Activated CD4-positive, alpha-beta memory T cell treated with anti-CD3 and anti-CD28 coated beads, Interleukin-2, amount 10 ng/mL, durations not matched to agents 7 days and 5 days (primary cell): ENCODE results near the gene GFPT2. TPM values are rescaled to one million over a fixed set of nuclear protein-coding genes. Genes with fewer than 3 reads are reported as not detected.

ENCODE experiments used
- CTCF ChIA-PET: fragments of 350-600 bp; sonication (Branson Sonifier 250); formaldehyde crosslinking; loops from one replicate; lab custom pipeline; 2021; ENCODE audit warnings: antibody characterized with exemption, inconsistent platforms; lab: Charles Lee
- POLR2A ChIA-PET: fragments of 350-600 bp; sonication (Branson Sonifier 250); formaldehyde crosslinking; loops from one replicate; lab custom pipeline; 2021; ENCODE audit warnings: antibody characterized with exemption; lab: Charles Lee
- DNase-seq: peaks from one replicate; pipeline ENCODE4 v3.0.0-alpha.2; 2020
- H3K27ac Mint-ChIP-seq: one replicate; pipeline ENCODE4 v1.8.0; 2021; ENCODE audit warnings: mild to moderate bottlenecking, mixed read lengths
- H3K27me3 Mint-ChIP-seq: one replicate; pipeline ENCODE4 v1.8.0; 2021; ENCODE audit warnings: mixed read lengths
- H3K36me3 Mint-ChIP-seq: one replicate; pipeline ENCODE4 v1.8.0; 2021; ENCODE audit warnings: low read depth, mixed read lengths
- H3K4me1 Mint-ChIP-seq: one replicate; pipeline ENCODE4 v1.8.0; 2021; ENCODE audit warnings: mixed read lengths
- H3K4me3 Mint-ChIP-seq: one replicate; pipeline ENCODE4 v1.8.0; 2021; ENCODE audit warnings: mild to moderate bottlenecking, mixed read lengths
- H3K9me3 Mint-ChIP-seq: one replicate; pipeline ENCODE4 v1.8.0; 2021; ENCODE audit warnings: mixed read lengths
- total RNA-seq, 2 experiments: library from RNA; stranded (reverse); gene quantifications; one replicate each; pipeline ENCODE4 v1.2.3, GENCODE V29; 2021

GFPT2 gene
- total RNA-seq, 2 experiments from 2014 or later = not detected

- CTCF ChIA-PET = interaction anchor here (1.0 to 1.2 kb wide), 2 partner anchors 17 to 31 kb away, joined by 3 to 5 read pairs; no protein-coding TSS in a partner anchor
- Mint-ChIP-seq H3K4me3 (no peak overlapping the region), H3K27ac (no peak overlapping the region), H3K36me3 (peaks cover 2% of the 10 kb centered on the region), H3K9me3 (no peaks in the 10 kb centered on the region), H3K4me1 (peaks cover 11% of the 10 kb centered on the region), H3K27me3 (peaks cover 3% of the 10 kb centered on the region)
- DNase-seq = no peak
- POLR2A ChIA-PET = no interaction called here
These were observed 55.4 kb downstream of the GFPT2 start for GRCh38 chr5:180297587-180298282.

GRCh38 chr5:180296771-180297170 lies 56.4 kb downstream of the GFPT2 start:
- H3K9me3 Mint-ChIP-seq = no peaks in the 10 kb centered on the region
- H3K4me1 Mint-ChIP-seq = peaks cover 13% of the 10 kb centered on the region
- DNase-seq = no peak
- H3K4me3 Mint-ChIP-seq = no peak overlapping the region
- H3K27me3 Mint-ChIP-seq = peaks cover 3% of the 10 kb centered on the region
- H3K27ac Mint-ChIP-seq = no peak overlapping the region
- ChIA-PET POLR2A (interaction anchor here (1.0 kb wide), 1 partner anchor 19 kb away, joined by 3 read pairs; no protein-coding TSS in a partner anchor), CTCF (interaction anchor here (1.2 kb wide), 1 partner anchor 32 kb away, joined by 5 read pairs; no protein-coding TSS in a partner anchor)
- H3K36me3 Mint-ChIP-seq = peaks cover 2% of the 10 kb centered on the region

GRCh38 chr5:180294913-180295555 lies 58.1 kb downstream of the GFPT2 start:
- H3K36me3 Mint-ChIP-seq = peaks cover 5% of the 10 kb centered on the region
- CTCF ChIA-PET = interaction anchor here (2.1 to 4.4 kb wide), 3 partner anchors 20 to 176 kb away, joined by 7 to 53 read pairs (median 49); no protein-coding TSS in a partner anchor
- no peak for DNase-seq
- no peaks in the 10 kb centered on the region for H3K9me3 Mint-ChIP-seq
- H3K4me1 Mint-ChIP-seq = peaks cover 24% of the 10 kb centered on the region
- no peak overlapping the region for H3K4me3 Mint-ChIP-seq
- POLR2A ChIA-PET = interaction anchor here (1.5 to 2.1 kb wide), 2 partner anchors 19 to 21 kb away, joined by 4 to 7 read pairs; no protein-coding TSS in a partner anchor
- H3K27me3 Mint-ChIP-seq = no peaks in the 10 kb centered on the region
- no peak overlapping the region for H3K27ac Mint-ChIP-seq

- ChIA-PET POLR2A (interaction anchor here (1.5 to 2.1 kb wide), 2 partner anchors 20 to 21 kb away, joined by 4 to 7 read pairs; no protein-coding TSS in a partner anchor), CTCF (interaction anchor here (1.1 to 4.4 kb wide), 6 partner anchors 21 to 198 kb away, joined by 3 to 53 read pairs (median 6); no protein-coding TSS in a partner anchor)
- H3K4me3 Mint-ChIP-seq = no peak overlapping the region
- DNase-seq = no peak
- peaks cover 25% of the 10 kb centered on the region for H3K4me1 Mint-ChIP-seq
- no peak overlapping the region for H3K27ac Mint-ChIP-seq
- no peaks in the 10 kb centered on the region for H3K27me3 Mint-ChIP-seq
- no peaks in the 10 kb centered on the region for H3K9me3 Mint-ChIP-seq
- peaks cover 6% of the 10 kb centered on the region for H3K36me3 Mint-ChIP-seq
These were observed 58.7 kb downstream of the GFPT2 start for GRCh38 chr5:180294411-180294810.

- peaks cover 19% of the 10 kb centered on the region for H3K36me3 Mint-ChIP-seq
- H3K27ac Mint-ChIP-seq = peak within 1 kb of the TSS; percentile 96
- no peaks in the 10 kb centered on the region for H3K27me3 Mint-ChIP-seq
- DNase-seq = peak; percentile 87
- no peaks in the 10 kb centered on the region for H3K9me3 Mint-ChIP-seq
- peaks cover 25% of the 10 kb centered on the region for H3K4me1 Mint-ChIP-seq
- ChIA-PET POLR2A (interaction anchor here (0.9 kb wide), 1 partner anchor 932 kb away, joined by 4 read pairs; no protein-coding TSS in a partner anchor), CTCF (interaction anchor here (0.6 to 4.4 kb wide), 12 partner anchors 17 to 668 kb away, joined by 3 to 53 read pairs (median 4); partner anchors contain the start of gene HNRNPH1)
- peak within 1 kb of the TSS; percentile 96 for H3K4me3 Mint-ChIP-seq
These were observed 60.9 kb downstream of the GFPT2 start, which contains the start of gene MAPK9 for GRCh38 chr5:180291943-180292831. TSS of gene MAPK9 (minus strand) at chr5:180292083. CDS start at chr5:180280561, 11,522 bp downstream.

- Mint-ChIP-seq H3K9me3 (peaks cover 6% of the 10 kb centered on the region), H3K4me3 (peak overlapping the region; percentile 72), H3K27me3 (no peaks in the 10 kb centered on the region), H3K27ac (peak overlapping the region; percentile 57), H3K36me3 (peaks cover 27% of the 10 kb centered on the region), H3K4me1 (peaks cover 25% of the 10 kb centered on the region)
- ChIA-PET CTCF (interaction anchor here (0.8 to 1.3 kb wide), 4 partner anchors 10 to 37 kb away, joined by 3 to 8 read pairs (median 4); no protein-coding TSS in a partner anchor), POLR2A (interaction anchor here (0.9 kb wide), 1 partner anchor 23 kb away, joined by 3 read pairs; no protein-coding TSS in a partner anchor)
- DNase-seq = peak; percentile 33
These were observed 61.7 kb downstream of the GFPT2 start for GRCh38 chr5:180291234-180291940.

GRCh38 chr5:180290568-180291233 lies 62.4 kb downstream of the GFPT2 start:
- Mint-ChIP-seq H3K36me3 (peaks cover 30% of the 10 kb centered on the region), H3K4me3 (peak overlapping the region; percentile 72), H3K9me3 (peaks cover 6% of the 10 kb centered on the region), H3K4me1 (peaks cover 25% of the 10 kb centered on the region), H3K27me3 (no peaks in the 10 kb centered on the region), H3K27ac (peak overlapping the region; percentile 57)
- CTCF ChIA-PET = interaction anchor here (0.8 to 1.3 kb wide), 6 partner anchors 9 to 81 kb away, joined by 3 to 8 read pairs (median 4); no protein-coding TSS in a partner anchor
- POLR2A ChIA-PET = interaction anchor here (0.9 to 1.5 kb wide), 2 partner anchors 9 to 24 kb away, joined by 3 to 4 read pairs; no protein-coding TSS in a partner anchor
- no peak for DNase-seq

- H3K36me3 Mint-ChIP-seq = peaks cover 36% of the 10 kb centered on the region
These were observed 63.2 kb downstream of the GFPT2 start for GRCh38 chr5:180289966-180290365.

GRCh38 chr5:180289433-180289832 lies 63.7 kb downstream of the GFPT2 start:
- DNase-seq = no peak
- no peaks in the 10 kb centered on the region for H3K27me3 Mint-ChIP-seq
- POLR2A ChIA-PET = interaction anchor here (1.5 kb wide), 1 partner anchor 8 kb away, joined by 4 read pairs; no protein-coding TSS in a partner anchor
- peaks cover 41% of the 10 kb centered on the region for H3K36me3 Mint-ChIP-seq
- H3K4me3 Mint-ChIP-seq = no peak overlapping the region
- peaks cover 16% of the 10 kb centered on the region for H3K9me3 Mint-ChIP-seq
- H3K27ac Mint-ChIP-seq = no peak overlapping the region
- H3K4me1 Mint-ChIP-seq = peaks cover 25% of the 10 kb centered on the region
- CTCF ChIA-PET = interaction anchor here (1.0 to 1.1 kb wide), 2 partner anchors 26 to 39 kb away, joined by 3 to 5 read pairs; no protein-coding TSS in a partner anchor

More at GRCh38 chr5:180289966-180290365, 63.2 kb downstream of the GFPT2 start:
- peaks cover 25% of the 10 kb centered on the region for H3K4me1 Mint-ChIP-seq
- POLR2A ChIA-PET = interaction anchor here (1.5 kb wide), 1 partner anchor 9 kb away, joined by 4 read pairs; no protein-coding TSS in a partner anchor
- no peak for DNase-seq
- no peaks in the 10 kb centered on the region for H3K27me3 Mint-ChIP-seq
- peaks cover 11% of the 10 kb centered on the region for H3K9me3 Mint-ChIP-seq
- peak overlapping the region; percentile 72 for H3K4me3 Mint-ChIP-seq
- H3K27ac Mint-ChIP-seq = no peak overlapping the region
- CTCF ChIA-PET = interaction anchor here (1.0 to 1.3 kb wide), 5 partner anchors 24 to 80 kb away, joined by 3 to 8 read pairs (median 4); no protein-coding TSS in a partner anchor

- peaks cover 15% of the 10 kb centered on the region for H3K4me1 Mint-ChIP-seq
- POLR2A ChIA-PET = no interaction called here
- H3K27me3 Mint-ChIP-seq = no peaks in the 10 kb centered on the region
- no peak overlapping the region for H3K4me3 Mint-ChIP-seq
- no peak for DNase-seq
- peaks cover 54% of the 10 kb centered on the region for H3K36me3 Mint-ChIP-seq
- CTCF ChIA-PET = no interaction called here
- peaks cover 16% of the 10 kb centered on the region for H3K9me3 Mint-ChIP-seq
- H3K27ac Mint-ChIP-seq = no peak overlapping the region
These were observed 65.3 kb downstream of the GFPT2 start for GRCh38 chr5:180287868-180288267.

- Mint-ChIP-seq H3K27ac (no peak overlapping the region), H3K9me3 (peaks cover 16% of the 10 kb centered on the region), H3K4me1 (peaks cover 12% of the 10 kb centered on the region), H3K4me3 (no peak overlapping the region), H3K27me3 (no peaks in the 10 kb centered on the region), H3K36me3 (peaks cover 58% of the 10 kb centered on the region)
- CTCF ChIA-PET = no interaction called here
- no peak for DNase-seq
- POLR2A ChIA-PET = no interaction called here
These were observed 65.7 kb downstream of the GFPT2 start for GRCh38 chr5:180287404-180287803.
